GM13977 (cell line): Measurements from ENCODE around the gene PCSK5.
"Not testable (repeated sequence)": the region's sequence is repeated elsewhere in the genome, so short reads cannot be mapped to it uniquely, and the experiment has no call there.

Experiments used
- DNase-seq: peaks from one replicate; pipeline ENCODE4 v3.0.0; 2012; ENCODE audit warnings: low spot score
- CTCF ChIP-seq: IDR thresholded peaks from 2 replicates; pipeline ENCODE4 v1.5.1; 2012; ENCODE audit warnings: mild to moderate bottlenecking, control low read depth; ENCODE audit not compliant: insufficient read depth; ENCODE audit errors: extremely low read depth, missing control alignments
- in situ Hi-C: fragments of 300-500 bp; cut with MboI; formaldehyde crosslinking; loops from one replicate; pipeline ENCODE4 v1.12.0; 2022; ENCODE audit warnings: low sequenced_read_pairs, low pct_unique_long_range_greater_than_20kb, mixed read lengths, inconsistent platforms; ENCODE audit not compliant: unreplicated experiment

Gene PCSK5

GRCh38 chr9:75956161-75956560 lies 65.7 kb downstream of the PCSK5 start:
- DNase-seq = no peak
- TF ChIP-seq CTCF = no peak
- in situ Hi-C loops = no loop called here

- in situ Hi-C loops = no loop called here
- DNase-seq = no peak
- no peak for TF ChIP-seq CTCF
These were observed 66.6 kb downstream of the PCSK5 start for GRCh38 chr9:75957116-75957515.

GRCh38 chr9:75958226-75958625 lies 67.8 kb downstream of the PCSK5 start:
- no peak for DNase-seq
- in situ Hi-C loops = no loop called here
- TF ChIP-seq CTCF = no peak

- DNase-seq = no peak
- TF ChIP-seq CTCF = no peak
- in situ Hi-C loops = no loop called here
These were observed 70.1 kb downstream of the PCSK5 start for GRCh38 chr9:75960551-75960950.

GRCh38 chr9:75962013-75962661 lies 71.7 kb downstream of the PCSK5 start:
- no peak for TF ChIP-seq CTCF
- DNase-seq = no peak
- in situ Hi-C loops = no loop called here

- in situ Hi-C loops = no loop called here
- no peak for DNase-seq
- TF ChIP-seq CTCF = no peak
These were observed 72.2 kb downstream of the PCSK5 start for GRCh38 chr9:75962662-75963036.

GRCh38 chr9:75963321-75963720 lies 72.8 kb downstream of the PCSK5 start:
- in situ Hi-C loops, DNase-seq: not testable (repeated sequence)
